ENCODE results near the gene PTPRG.

DNA sequence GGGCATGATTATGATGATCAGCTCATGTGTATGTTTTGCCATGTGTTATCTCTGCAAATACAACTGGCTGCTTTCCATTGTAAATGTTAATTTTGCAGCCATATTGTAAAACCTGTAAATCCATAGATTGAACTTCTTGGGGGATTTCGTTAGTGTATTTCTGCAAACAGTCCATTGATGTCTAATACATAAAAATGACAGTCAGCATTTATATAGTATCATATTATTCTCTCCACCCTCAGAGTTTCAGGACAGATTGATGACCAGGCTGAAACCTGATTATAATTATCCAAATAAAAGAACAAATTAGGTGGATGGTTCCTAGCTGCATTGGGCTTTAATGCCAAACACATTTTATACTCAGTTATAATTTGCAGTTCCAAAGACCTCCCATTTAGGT is 535.1 kb downstream of the PTPRG start:
- TF ChIP-seq CTCF (optimal IDR thresholded peaks at IDR 0.05 in 1 of 3, IDR thresholded peaks at IDR 0.05 in 1 of 3, conservative IDR thresholded peaks at IDR 0.05 in 1 of 3; ENCODE audit: extremely low read depth in 1 of 3, insufficient read depth in 2 of 3, low read length in 3 of 3), result no peak
- no peak for TF ChIP-seq EZH2 (IDR thresholded peaks at IDR 0.05; ENCODE audit: low read length)

All from keratinocyte (primary cell).